Nephron (organoid): ENCODE measurements around the gene PNPLA4.

Experiments used
- H3K27ac Mint-ChIP-seq, 3 experiments: 2 replicates each; pipeline ENCODE4 v1.8.0; 2020; ENCODE audit warnings: mixed read lengths in 3 of 3, mild to moderate bottlenecking in 2 of 3, moderate library complexity in 1 of 3
- H3K27me3 Mint-ChIP-seq: 2 replicates; pipeline ENCODE4 v1.8.0; 2021; ENCODE audit warnings: low read depth, mild to moderate bottlenecking, moderate library complexity, mixed read lengths
- H3K36me3 Mint-ChIP-seq: 2 replicates; pipeline ENCODE4 v1.8.0; 2020; ENCODE audit warnings: low read depth, mixed read lengths
- H3K4me1 Mint-ChIP-seq: 2 replicates; pipeline ENCODE4 v1.8.0; 2020; ENCODE audit warnings: mixed read lengths
- H3K4me3 Mint-ChIP-seq, 3 experiments: 2 replicates each; pipeline ENCODE4 v1.8.0; 2020; ENCODE audit warnings: mild to moderate bottlenecking in 3 of 3, mixed read lengths in 3 of 3, moderate library complexity in 2 of 3
- H3K9me3 Mint-ChIP-seq: 2 replicates; pipeline ENCODE4 v1.8.0; 2020; ENCODE audit warnings: mixed read lengths
- CTCF ChIP-seq, 3 experiments: fragments of 200-600 bp; sonication (generic); IDR thresholded peaks; one replicate each; pipeline ENCODE4 v1.5.0; 2021; ENCODE audit warnings: antibody characterized with exemption in 3 of 3; ENCODE audit not compliant: unreplicated experiment in 3 of 3

PNPLA4 gene

GRCh38 chrX:7904562-7904961, 22.7 kb downstream of the PNPLA4 start:
- TF ChIP-seq CTCF (IDR thresholded peaks at IDR 0.05; ENCODE audit: unreplicated experiment in 3 of 3) = no peak
- H3K9me3 Mint-ChIP-seq = no peaks in the 10 kb centered on the region

DNA sequence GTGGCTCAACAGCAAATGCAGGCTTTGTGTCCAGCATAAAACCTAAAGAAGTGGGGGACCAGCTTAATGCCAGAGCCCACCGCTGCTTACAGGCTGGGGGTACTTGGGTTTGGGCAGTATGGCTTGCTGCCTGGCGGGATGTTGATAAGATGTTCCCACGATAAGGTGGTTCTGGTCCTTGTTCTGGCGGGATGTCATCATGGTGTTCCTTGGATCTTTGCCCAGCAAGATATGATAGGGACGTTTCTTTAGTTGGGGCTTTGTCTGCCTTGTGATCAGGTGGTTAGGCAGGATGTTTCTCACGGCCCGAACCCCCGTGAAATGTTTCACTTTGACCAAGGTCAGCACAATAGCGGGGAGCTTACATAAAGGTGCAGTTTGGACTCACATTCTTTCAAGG, 35.3 kb downstream of the PNPLA4 start:
- no peaks in the 10 kb centered on the region for H3K9me3 Mint-ChIP-seq
- no peak overlapping the region for H3K4me3 Mint-ChIP-seq

More at GRCh38 chrX:7904562-7904961, 22.7 kb downstream of the PNPLA4 start:
- H3K27me3 Mint-ChIP-seq = no peaks in the 10 kb centered on the region
- no peak overlapping the region for H3K4me3 Mint-ChIP-seq
- H3K36me3 Mint-ChIP-seq = peaks cover 25% of the 10 kb centered on the region
- no peaks in the 10 kb centered on the region for H3K4me1 Mint-ChIP-seq
- no peak overlapping the region for H3K27ac Mint-ChIP-seq

GRCh38 chrX:7889680-7890079, 37.5 kb downstream of the PNPLA4 start:
- H3K9me3 Mint-ChIP-seq = no peaks in the 10 kb centered on the region
- peaks cover 11% of the 10 kb centered on the region for H3K4me1 Mint-ChIP-seq
- no peaks in the 10 kb centered on the region for H3K27me3 Mint-ChIP-seq
- H3K4me3 Mint-ChIP-seq = no peak overlapping the region
- no peak for TF ChIP-seq CTCF (IDR thresholded peaks at IDR 0.05; ENCODE audit: unreplicated experiment in 3 of 3)
- no peak overlapping the region for H3K27ac Mint-ChIP-seq
- no peaks in the 10 kb centered on the region for H3K36me3 Mint-ChIP-seq

More for the DNA sequence above, 35.3 kb downstream of the PNPLA4 start:
- peaks cover 4% of the 10 kb centered on the region for H3K27me3 Mint-ChIP-seq
- TF ChIP-seq CTCF (IDR thresholded peaks at IDR 0.05; ENCODE audit: unreplicated experiment in 3 of 3) = no peak
- H3K36me3 Mint-ChIP-seq = no peaks in the 10 kb centered on the region
- peaks cover 5% of the 10 kb centered on the region for H3K4me1 Mint-ChIP-seq
- H3K27ac Mint-ChIP-seq = no peak overlapping the region

- TF ChIP-seq CTCF (IDR thresholded peaks at IDR 0.05; ENCODE audit: unreplicated experiment in 3 of 3) = no peak
- Mint-ChIP-seq H3K27ac (no peak overlapping the region), H3K4me1 (peaks cover 14% of the 10 kb centered on the region), H3K4me3 (no peak overlapping the region), H3K9me3 (no peaks in the 10 kb centered on the region), H3K27me3 (no peaks in the 10 kb centered on the region), H3K36me3 (no peaks in the 10 kb centered on the region)
These were observed 38.1 kb downstream of the PNPLA4 start for GRCh38 chrX:7889135-7889534.

GRCh38 chrX:7876957-7877356, 50.3 kb downstream of the PNPLA4 start:
- Mint-ChIP-seq H3K27me3 (peaks cover 3% of the 10 kb centered on the region), H3K9me3 (no peaks in the 10 kb centered on the region), H3K4me3 (no peak overlapping the region), H3K36me3 (no peaks in the 10 kb centered on the region), H3K27ac (no peak overlapping the region), H3K4me1 (no peaks in the 10 kb centered on the region)
- no peak for TF ChIP-seq CTCF (IDR thresholded peaks at IDR 0.05; ENCODE audit: unreplicated experiment in 3 of 3)

- H3K4me1 Mint-ChIP-seq = no peaks in the 10 kb centered on the region
- H3K36me3 Mint-ChIP-seq = no peaks in the 10 kb centered on the region
- no peak overlapping the region for H3K27ac Mint-ChIP-seq
- no peak for TF ChIP-seq CTCF (IDR thresholded peaks at IDR 0.05; ENCODE audit: unreplicated experiment in 3 of 3)
- peaks cover 3% of the 10 kb centered on the region for H3K27me3 Mint-ChIP-seq
- H3K9me3 Mint-ChIP-seq = no peaks in the 10 kb centered on the region
- no peak overlapping the region for H3K4me3 Mint-ChIP-seq
These were observed 55.2 kb downstream of the PNPLA4 start for GRCh38 chrX:7872042-7872441.
